Activated CD4-positive, alpha-beta T cell treated with anti-CD3 and anti-CD28 coated beads for 48 hours (primary cell): Measurements from ENCODE around the gene TMA7.

Experiments
- DNase-seq: peaks from one replicate; pipeline ENCODE4 v3.0.0-alpha.2; 2020

TMA7 gene

DNA sequence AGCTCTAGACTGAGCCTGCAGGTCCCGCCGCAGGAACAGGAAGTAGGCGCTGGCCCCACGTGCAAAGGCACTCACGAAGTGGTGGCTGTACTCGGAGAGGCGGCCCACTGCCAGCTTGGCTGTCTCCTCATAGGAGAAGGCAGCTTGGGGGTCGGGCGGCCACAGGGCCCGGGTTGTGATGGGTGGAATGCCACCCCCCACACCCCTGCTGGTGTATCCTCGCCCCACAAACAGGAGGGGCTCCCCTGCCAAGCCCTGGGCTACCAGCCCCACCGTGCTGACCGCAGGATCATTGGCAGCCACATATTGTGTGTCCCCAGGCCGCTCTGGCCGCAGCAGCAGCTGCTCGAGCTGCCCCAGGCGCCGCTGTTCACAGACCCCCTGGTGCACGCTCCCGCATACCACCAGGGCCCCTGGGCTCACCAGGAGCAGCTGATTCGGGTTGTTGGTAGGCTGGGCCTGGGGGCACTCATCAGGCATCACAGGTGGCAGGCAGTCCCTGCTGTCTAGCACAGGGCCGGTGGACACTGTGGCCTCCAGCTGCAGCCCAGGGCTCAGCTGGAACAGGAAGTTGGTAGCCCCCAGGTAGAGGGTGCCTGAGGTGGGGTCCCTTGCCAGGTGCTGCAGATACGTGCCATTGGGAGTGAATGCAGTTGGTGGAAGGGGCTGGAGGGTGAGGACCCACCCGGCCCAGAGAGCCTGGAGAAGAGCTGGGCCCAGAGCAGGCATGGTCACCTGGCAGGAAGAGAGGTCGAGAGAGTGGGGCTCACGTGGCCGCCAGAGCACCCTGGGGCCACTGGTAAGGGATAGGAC, 16.0 kb upstream of the TMA7 start:
- DNase-seq = no peak

DNA sequence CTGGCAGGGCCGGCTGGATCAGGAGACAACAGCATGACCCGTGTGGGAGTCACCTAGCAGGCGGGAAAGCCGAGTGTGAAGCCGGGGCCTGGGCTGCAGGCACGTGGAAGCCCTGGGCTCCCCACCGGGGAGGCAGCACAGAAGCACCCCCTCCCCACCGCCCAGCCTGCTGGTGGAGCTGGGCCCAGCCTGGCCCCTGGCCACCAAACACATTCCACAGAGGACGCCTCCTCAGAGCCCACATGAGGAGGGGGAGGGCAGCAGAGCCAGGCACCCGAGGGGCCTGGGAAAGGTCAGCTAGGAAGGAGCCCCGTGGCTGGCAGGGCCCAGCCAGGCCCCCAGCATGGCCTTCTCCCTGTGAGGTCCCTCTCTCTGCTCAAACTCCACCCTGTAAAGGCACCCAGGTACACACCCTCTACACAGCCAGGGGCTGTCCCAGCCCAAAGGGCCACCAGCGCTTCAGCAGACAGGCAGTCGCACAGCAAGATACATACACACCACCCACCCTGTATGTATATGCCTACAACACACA, 14.7 kb upstream of the TMA7 start:
- no peak for DNase-seq

GRCh38 chr3:48426401-48426909, 13.6 kb upstream of the TMA7 start:
- DNase-seq = no peak

DNA sequence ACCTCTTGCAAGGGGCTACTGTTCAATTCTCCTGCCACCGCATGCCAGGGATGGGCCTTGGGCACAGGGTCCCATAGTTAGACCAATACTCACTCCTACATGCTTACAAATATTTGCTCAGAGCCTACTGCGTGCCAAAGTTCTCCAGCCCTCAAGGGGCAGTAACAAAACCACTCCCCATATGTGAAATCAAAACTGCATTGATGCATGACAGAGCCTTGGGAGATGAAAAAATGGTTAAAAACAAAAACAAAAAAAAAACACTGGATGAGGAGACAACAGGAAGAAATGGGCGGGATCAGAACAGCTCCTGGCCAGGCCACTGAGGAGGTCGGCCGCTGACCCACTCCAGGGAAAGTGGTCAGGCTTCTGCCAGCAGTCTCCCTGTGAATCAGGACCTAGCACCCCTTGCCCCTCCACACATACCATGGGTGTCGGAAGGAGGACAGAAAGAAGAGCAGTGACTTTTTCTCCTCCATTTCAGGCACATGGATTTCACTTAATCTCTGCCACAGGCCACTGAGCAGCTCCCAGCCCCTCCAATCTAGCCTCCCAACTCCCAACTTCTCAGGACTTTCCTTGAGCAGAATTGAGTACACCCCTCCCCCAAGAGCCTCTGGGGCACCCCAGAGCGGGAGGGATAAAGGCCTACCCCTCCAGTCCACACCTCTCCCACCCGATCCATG, 13.0 kb upstream of the TMA7 start:
- no peak for DNase-seq

DNA sequence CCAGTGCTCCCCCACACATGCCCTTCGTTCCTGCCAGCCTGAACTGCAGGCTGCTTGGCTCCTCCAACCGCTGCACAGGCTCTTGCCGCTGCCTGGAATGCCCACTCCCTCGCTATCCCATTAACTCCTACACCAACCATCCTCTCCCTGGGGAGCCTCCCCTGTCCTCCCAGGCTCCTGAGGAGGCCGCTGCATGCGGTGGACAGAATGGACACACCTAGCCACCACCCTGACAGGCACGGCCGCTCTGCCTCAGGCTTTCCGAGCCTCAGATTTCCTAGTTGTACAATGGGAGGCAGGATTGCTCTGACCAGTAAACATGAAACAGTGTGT, 12.5 kb upstream of the TMA7 start:
- no peak for DNase-seq

GRCh38 chr3:48428088-48428571, 11.9 kb upstream of the TMA7 start:
- DNase-seq = no peak

- DNase-seq = no peak
These were observed 11.3 kb upstream of the TMA7 start for GRCh38 chr3:48428572-48429316.

DNA sequence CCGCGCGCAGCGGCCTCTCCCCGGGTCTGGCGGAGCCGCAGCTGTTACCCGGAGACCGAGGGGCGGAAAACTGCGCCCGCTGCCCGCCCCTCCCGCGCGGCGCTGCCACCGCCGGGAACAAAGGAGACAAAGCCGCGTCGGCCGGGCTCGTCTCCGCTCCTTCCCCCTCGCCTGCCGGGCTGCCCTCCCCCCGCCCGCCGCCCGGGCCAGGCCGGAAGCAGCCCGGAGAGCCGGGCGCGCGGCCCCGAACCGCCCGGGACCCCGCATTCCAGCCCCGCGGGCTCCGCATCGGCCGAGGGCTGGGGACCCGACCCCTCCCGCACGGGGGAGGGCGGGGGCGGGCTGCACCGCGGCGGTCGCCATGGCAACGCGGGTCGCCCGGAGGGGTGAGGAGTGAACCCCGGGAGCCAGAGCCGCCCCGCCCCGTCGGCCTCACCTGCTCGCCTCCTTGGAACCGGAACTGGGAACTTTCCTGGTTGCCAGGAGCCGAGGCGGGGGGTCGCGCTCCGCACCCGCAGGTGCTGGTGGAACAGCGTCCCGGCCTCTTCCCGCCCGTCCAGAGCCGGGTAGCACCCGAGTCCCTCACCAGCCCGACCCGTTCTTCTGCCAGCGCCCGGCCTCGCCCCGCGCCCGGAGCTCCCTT, 10.6 kb upstream of the TMA7 start:
- DNase-seq = peak; percentile 56

DNA sequence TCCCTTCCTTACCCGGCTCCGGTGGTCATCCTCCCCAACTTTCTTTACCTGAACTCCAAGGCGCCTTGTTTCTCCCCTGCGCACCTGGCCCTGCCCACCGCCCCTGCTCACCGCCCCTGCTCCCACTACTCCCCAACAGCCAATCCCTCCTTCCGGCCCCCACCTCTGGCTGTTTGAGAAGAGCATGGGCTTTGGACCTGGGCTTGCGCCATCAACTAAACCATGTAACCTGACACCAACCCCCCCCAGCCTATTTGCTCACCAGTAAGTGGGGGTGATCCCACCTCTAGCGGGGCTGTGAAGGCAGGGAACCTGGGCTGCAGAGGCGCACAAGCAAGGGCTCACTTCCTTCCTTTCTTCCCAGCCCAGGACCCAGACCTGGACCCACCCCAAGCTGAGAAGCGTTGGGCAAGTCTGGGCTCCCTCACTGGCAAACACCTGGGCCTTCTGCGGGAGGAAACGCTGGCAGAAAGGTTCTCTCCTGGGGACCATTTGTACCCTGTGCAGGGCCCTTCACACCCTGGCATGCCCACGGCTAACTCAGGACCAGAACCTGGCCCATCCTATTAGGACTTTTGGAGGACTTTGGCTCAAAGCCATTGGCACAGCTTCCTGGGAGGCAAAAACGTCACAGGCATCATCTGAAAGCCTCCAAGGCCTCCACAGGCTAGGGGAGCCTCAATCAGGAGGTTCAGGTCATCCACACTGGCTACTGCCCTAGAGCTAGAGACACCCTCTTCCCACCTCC, 9.9 kb upstream of the TMA7 start, which contains the start of gene PLXNB1:
Gene PLXNB1, minus strand, starts transcription at position 127 of the 748 bp plus-strand sequence. CDS start 5,475 bp downstream, outside the sequence.
- DNase-seq = peak; percentile 25

DNA sequence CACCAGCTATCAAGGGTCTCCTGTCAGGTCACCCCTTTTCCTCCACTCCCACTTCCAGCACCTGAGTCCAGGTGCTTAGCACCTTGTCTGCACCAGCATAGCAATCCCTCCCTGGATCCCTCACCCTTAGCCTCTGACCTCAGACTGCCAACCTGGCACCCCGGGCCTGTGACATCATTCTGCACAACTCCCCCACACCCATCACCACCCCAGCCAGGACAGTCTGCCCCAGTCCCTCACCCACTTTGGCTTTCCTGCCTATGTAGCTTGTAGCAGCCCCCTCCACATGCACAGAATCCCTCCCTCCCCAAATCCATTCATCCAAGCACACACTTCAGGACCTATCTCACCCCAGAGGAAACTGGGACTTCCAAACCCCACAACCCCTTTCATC, 9.4 kb upstream of the TMA7 start:
- no peak for DNase-seq

GRCh38 chr3:48431224-48432029, 8.6 kb upstream of the TMA7 start:
- DNase-seq = no peak

DNA sequence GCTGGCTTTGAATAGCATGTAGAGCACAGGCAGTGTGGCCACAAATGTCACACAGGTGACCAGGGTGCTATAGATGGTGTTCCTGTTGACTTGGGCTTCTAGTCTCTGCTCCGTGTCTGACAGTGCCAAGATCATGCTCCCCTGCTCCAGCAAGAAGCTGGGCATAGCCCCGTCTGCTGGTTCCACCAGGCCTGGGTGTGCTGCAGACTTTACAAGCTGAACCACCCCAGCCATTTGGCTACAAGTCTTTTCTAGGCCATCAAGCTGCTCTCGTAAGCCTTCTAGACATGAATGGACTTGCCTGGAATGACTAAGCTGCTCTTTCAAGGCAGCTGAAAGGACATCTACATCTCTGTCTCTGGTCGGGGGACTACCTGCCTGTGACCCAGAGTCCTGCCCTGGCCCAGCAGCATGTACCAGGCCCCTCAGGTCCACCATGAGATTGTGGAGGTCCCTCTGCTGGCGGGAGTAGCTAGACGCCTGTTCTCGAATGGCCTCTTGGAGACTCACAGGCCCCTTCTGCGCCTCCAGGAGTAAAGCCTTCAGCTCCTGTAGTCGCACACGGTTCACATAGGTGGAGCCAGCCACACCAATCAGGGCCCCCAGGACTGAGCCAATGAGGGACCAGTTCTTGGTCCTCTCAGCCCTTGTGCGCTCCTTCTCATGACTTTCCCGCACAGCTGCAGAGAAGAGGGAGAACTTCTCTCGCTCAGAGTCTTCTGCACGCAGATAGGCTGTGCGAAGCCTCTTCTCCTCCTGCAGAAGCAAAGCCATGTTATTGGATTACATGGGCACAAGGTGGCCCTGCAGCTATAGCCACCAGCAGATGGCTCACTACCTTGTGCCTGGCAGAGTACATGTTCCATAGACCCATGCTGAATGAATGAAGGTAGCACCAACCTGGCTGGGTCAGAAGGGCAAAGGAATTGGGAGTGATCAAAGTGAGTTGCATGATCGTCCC, 7.4 kb upstream of the TMA7 start:
- DNase-seq = no peak

DNA sequence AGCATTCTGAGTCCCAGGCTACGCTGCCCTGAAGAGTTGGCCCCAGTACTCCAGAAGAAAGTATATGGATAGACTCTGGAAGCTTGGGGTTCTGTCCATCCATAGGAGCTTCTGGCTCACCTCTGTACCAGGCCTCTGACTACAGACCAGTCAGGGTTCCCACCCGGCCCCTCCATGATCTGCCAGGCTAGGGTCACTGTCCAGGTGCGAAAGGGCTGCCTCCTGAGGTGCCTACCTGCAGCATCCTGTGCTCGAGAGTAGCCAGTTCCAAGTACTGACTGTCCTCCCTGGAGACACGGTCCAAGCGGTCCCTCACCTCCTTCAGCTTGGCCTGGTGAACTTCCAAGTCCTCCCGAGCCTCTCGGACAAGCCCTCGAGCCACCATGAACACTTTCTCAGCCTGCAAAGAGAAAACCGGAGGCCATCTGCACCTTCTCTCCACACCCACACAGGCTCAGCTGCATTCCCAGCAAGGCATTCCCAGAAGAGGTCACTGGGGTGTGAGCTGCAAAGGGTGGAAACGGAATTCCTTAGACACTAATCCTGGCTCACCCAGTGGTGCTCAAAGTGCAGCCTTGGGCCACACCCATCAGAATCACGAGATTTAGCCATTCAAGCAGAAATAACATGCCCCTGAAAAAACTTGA, 6.5 kb upstream of the TMA7 start:
- DNase-seq = no peak

GRCh38 chr3:48434591-48435222, 5.3 kb upstream of the TMA7 start:
- DNase-seq = peak; percentile 25

DNA sequence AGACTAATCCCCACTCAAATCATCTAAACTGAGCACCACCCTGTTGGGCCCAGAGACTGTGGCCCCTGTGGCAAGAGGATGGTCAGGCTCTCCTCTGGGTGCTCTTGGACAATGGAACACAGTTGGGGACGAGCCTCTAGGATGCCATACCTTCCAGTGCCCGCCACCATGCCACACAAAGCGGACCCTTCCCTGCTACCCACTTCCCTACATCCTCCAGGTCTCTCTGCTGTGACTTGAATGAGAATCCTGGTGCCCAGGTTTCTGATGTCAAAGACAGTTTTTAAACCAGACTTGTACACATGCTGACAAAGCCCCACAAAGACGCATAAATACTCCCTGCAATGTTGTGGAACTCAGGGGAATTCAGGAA, 4.8 kb upstream of the TMA7 start:
- DNase-seq = no peak

GRCh38 chr3:48435774-48436476, 4.1 kb upstream of the TMA7 start:
- DNase-seq = peak; percentile 89

GRCh38 chr3:48436477-48436787, 3.6 kb upstream of the TMA7 start:
- DNase-seq = no peak

- DNase-seq = no peak
These were observed 3.2 kb upstream of the TMA7 start for GRCh38 chr3:48436855-48437254.
